Neuronal stem cell (in vitro differentiated cells): ENCODE measurements around the gene ZNF581.
A peak's percentile ranks its signal among the peaks of the same experiment; 100 is the strongest.

Experiments used
- DNase-seq: peaks from one replicate; pipeline ENCODE4 v3.0.0-alpha.2; 2013; ENCODE audit warnings: low spot score
- H2AFZ ChIP-seq: one replicate; pipeline ENCODE4 v1.6.1; 2013; ENCODE audit warnings: mild to moderate bottlenecking, low read length, inconsistent platforms
- H2AK5ac ChIP-seq: 2 replicates; pipeline ENCODE4 v1.6.1; 2013; ENCODE audit warnings: low read depth, mild to moderate bottlenecking, inconsistent platforms, low read length, moderate library complexity, mixed read lengths
- H2BK120ac ChIP-seq: 2 replicates; pipeline ENCODE4 v1.6.1; 2013; ENCODE audit warnings: low read depth, mild to moderate bottlenecking, inconsistent platforms, low read length, moderate library complexity, mixed read lengths
- H2BK12ac ChIP-seq: one replicate; pipeline ENCODE4 v1.6.1; 2013; ENCODE audit warnings: low read length, inconsistent platforms
- H2BK15ac ChIP-seq: 2 replicates; pipeline ENCODE4 v1.6.1; 2013; ENCODE audit warnings: mild to moderate bottlenecking, low read length, inconsistent platforms, mixed read lengths
- H2BK5ac ChIP-seq: one replicate; pipeline ENCODE4 v1.6.1; 2013; ENCODE audit warnings: inconsistent platforms, mild to moderate bottlenecking, low read length, moderate library complexity
- H3K14ac ChIP-seq: one replicate; pipeline ENCODE4 v1.6.1; 2013; ENCODE audit warnings: low read length, inconsistent platforms
- H3K18ac ChIP-seq: 2 replicates; pipeline ENCODE4 v1.6.1; 2013; ENCODE audit warnings: low read length, inconsistent platforms
- H3K23ac ChIP-seq: 2 replicates; pipeline ENCODE4 v1.6.1; 2013; ENCODE audit warnings: low read depth, mild to moderate bottlenecking, mixed read lengths, low read length, inconsistent platforms; ENCODE audit not compliant: poor library complexity
- H3K27ac ChIP-seq: replicated peaks from 3 replicates; pipeline ENCODE4 v1.5.1; 2013; ENCODE audit warnings: low read length, inconsistent platforms
- H3K27me3 ChIP-seq, 3 experiments: 2 replicates each; pipeline ENCODE4 v1.6.1; 2013; ENCODE audit warnings: low read length in 3 of 3, mild to moderate bottlenecking in 2 of 3, inconsistent platforms in 1 of 3, low read depth in 1 of 3, mixed read lengths in 1 of 3, moderate library complexity in 1 of 3; ENCODE audit not compliant: control insufficient read depth in 3 of 3, insufficient read depth in 3 of 3
- H3K36me3 ChIP-seq, 2 donors: replicated peaks in 1 of 2; 2 replicates each; pipeline ENCODE4 v1.6.1; 2013; ENCODE audit warnings: low read length in 2 of 2; ENCODE audit not compliant: control insufficient read depth in 2 of 2, insufficient read depth in 2 of 2
- H3K4ac ChIP-seq: 2 replicates; pipeline ENCODE4 v1.6.1; 2013; ENCODE audit warnings: inconsistent platforms, mild to moderate bottlenecking, low read length, moderate library complexity
- H3K4me1 ChIP-seq, 2 donors: 1 replicate in 1 of 2; 2 replicates in 1 of 2; pipeline ENCODE4 v1.6.1; 2013; ENCODE audit warnings: low read length in 2 of 2, low read depth in 1 of 2; ENCODE audit not compliant: control insufficient read depth in 2 of 2, insufficient read depth in 1 of 2
- H3K4me2 ChIP-seq: one replicate; pipeline ENCODE4 v1.6.1; 2013; ENCODE audit warnings: mild to moderate bottlenecking, low read length, inconsistent platforms; ENCODE audit not compliant: insufficient read depth, poor library complexity, severe bottlenecking
- H3K4me3 ChIP-seq, 2 donors: 2 replicates each; pipeline ENCODE4 v1.5.1; 2013; ENCODE audit warnings: low read length in 2 of 2, mild to moderate bottlenecking in 2 of 2, inconsistent platforms in 1 of 2, moderate library complexity in 1 of 2
- H3K79me1 ChIP-seq: one replicate; pipeline ENCODE4 v1.6.1; 2013; ENCODE audit warnings: low read depth, mild to moderate bottlenecking, inconsistent platforms, low read length, moderate library complexity
- H3K9ac ChIP-seq: one replicate; pipeline ENCODE4 v1.6.1; 2013; ENCODE audit warnings: mild to moderate bottlenecking, low read depth, low read length, inconsistent platforms; ENCODE audit not compliant: poor library complexity
- H3K9me3 ChIP-seq, 2 donors: replicated peaks in 1 of 2; 2 replicates each; pipeline versions ENCODE3 to v1.6.1; 2013; ENCODE audit warnings: low read length in 2 of 2, mild to moderate bottlenecking in 2 of 2, inconsistent platforms in 1 of 2, low read depth in 1 of 2, mixed read lengths in 1 of 2, moderate library complexity in 1 of 2; ENCODE audit not compliant: control insufficient read depth in 2 of 2, insufficient read depth in 1 of 2
- H4K8ac ChIP-seq: one replicate; pipeline ENCODE4 v1.6.1; 2013; ENCODE audit warnings: low read depth, mild to moderate bottlenecking, inconsistent platforms, low read length, moderate library complexity
- H4K91ac ChIP-seq: one replicate; pipeline ENCODE4 v1.6.1; 2013; ENCODE audit warnings: low read length, low read depth, mild to moderate bottlenecking, inconsistent platforms; ENCODE audit not compliant: poor library complexity
- WGBS, 2 donors: extraction: QIAGEN DNeasy Blood & Tissue Kit; methylation state at CpG; one replicate each; pipeline ENCODE4 v1.1.7; 2013; ENCODE audit warnings: missing lambda C conversion rate in 2 of 2, mixed read lengths in 1 of 2; ENCODE audit not compliant: insufficient read length in 2 of 2, insufficient replicate concordance in 1 of 2; ENCODE audit errors: extremely low coverage in 2 of 2; 5-methylcytosine and 5-hydroxymethylcytosine counted together

Gene ZNF581

DNA sequence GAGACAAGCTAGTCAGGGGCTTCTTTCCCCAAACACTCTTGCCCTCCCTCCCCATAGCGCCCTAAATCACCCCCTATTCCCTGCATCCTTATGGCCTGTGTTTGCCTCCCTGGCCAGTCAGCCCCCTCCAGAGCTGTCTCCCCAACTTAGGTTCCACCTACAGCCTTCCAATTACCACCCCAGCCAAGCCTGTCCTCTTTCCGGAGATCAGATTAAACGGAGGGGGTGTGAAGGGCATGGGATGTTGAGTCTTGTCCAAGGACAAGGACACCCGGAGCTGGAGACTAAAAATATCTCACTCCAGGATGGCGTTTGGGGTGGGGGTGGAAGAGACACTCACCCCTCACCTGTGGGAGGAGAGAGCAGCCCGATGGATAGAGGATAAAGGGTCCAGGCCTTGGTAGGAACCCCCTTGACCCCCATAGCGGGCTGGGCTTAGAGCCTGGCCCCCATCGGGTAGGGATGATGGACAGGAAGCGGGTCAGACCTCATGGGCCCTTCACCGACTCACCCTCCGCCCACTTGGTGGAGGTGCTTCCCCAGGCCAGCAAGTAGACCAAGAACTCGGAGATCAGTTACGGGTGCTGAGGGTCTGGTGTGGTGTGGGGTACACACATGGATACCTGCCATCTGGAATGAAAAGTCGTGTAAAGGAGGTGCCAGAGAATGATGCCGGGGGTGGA is 32.0 kb upstream of the ZNF581 start:
- no peak overlapping the region for H3K4ac ChIP-seq
- no peak overlapping the region for H3K4me2 ChIP-seq
- H3K9me3 ChIP-seq, result peaks cover 0 to 4% of the 10 kb centered on the region in 2 donors
- no peak overlapping the region for H2BK15ac ChIP-seq
- no peak overlapping the region for H2BK5ac ChIP-seq
- H3K18ac ChIP-seq, result no peak overlapping the region
- H2BK12ac ChIP-seq, result no peak overlapping the region
- H3K14ac ChIP-seq, result no peak overlapping the region
- H2AK5ac ChIP-seq, result no peak overlapping the region
- WGBS, 2 donors, result no CpG with 5 or more reads among the region's 15 CpGs
- no peak for DNase-seq
- peaks cover 3 to 4% of the 10 kb centered on the region in 2 donors for H3K4me1 ChIP-seq
- peaks cover 21 to 76% of the 10 kb centered on the region in 2 donors for H3K36me3 ChIP-seq
- no peak overlapping the region for H3K23ac ChIP-seq
- no peak overlapping the region for H4K91ac ChIP-seq
- no peak overlapping the region for H2BK120ac ChIP-seq
- no peak overlapping the region for H3K9ac ChIP-seq
- no peak overlapping the region for H4K8ac ChIP-seq
- H3K79me1 ChIP-seq, result peaks cover 18% of the 10 kb centered on the region
- no peak overlapping the region for H2AFZ ChIP-seq
- no peaks in the 10 kb centered on the region for H3K27me3 ChIP-seq
- H3K4me3 ChIP-seq, result no peak overlapping the region
- H3K27ac ChIP-seq, result no peak overlapping the region

DNA sequence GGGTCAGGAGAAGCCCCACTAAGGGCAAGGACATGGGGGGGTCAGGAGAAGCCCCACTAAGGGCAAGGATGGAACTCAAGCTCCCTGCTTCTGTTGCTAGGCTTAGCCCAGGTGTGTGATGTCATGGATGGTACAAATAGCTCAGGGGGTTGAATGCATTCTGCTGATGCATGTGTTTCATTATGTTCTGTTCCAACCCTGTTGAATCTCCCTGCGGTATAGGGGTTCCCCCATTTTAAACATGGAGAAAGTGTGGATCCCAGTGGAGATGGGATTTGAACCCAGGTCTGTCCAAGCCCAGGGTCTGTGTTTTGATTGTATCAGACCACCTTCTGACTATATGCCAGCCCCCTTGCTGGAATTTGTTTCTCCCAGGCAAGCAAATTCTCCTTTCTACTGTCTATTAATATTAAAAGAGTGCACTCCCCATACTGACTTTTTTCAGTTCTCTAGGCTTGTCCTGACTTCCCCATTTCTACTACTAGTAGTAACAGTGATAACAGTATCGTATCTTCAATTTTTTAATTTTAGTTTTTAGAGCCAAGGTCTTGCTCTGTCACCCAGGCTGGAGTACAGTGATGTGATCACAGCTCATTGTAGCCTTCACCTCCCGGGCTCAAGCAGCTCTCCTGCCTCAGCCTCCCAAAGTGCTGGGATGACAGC is 31.3 kb upstream of the ZNF581 start:
- Histone ChIP-seq H2AK5ac (no peak overlapping the region), H3K4me3 (no peak overlapping the region), H3K4me1 (no peaks in the 10 kb centered on the region), H2BK120ac (no peak overlapping the region), H3K79me1 (peaks cover 18% of the 10 kb centered on the region), H3K4me2 (no peak overlapping the region), H3K18ac (no peak overlapping the region), H2BK15ac (no peak overlapping the region), H3K14ac (no peak overlapping the region), H3K4ac (no peak overlapping the region), H2BK12ac (no peak overlapping the region), H3K27me3 (no peaks in the 10 kb centered on the region), H3K36me3 (peaks cover 26 to 75% of the 10 kb centered on the region in 2 donors), H2BK5ac (no peak overlapping the region), H4K91ac (no peak overlapping the region), H4K8ac (no peak overlapping the region), H2AFZ (no peak overlapping the region), H3K9me3 (peaks cover 0 to 4% of the 10 kb centered on the region in 2 donors), H3K23ac (no peak overlapping the region), H3K9ac (no peak overlapping the region), H3K27ac (no peak overlapping the region)
- no peak for DNase-seq
- WGBS, 2 donors, result no CpG with 5 or more reads among the region's 3 CpGs

- H2BK15ac ChIP-seq, result no peak overlapping the region
- H4K8ac ChIP-seq, result no peak overlapping the region
- H3K27me3 ChIP-seq, result no peaks in the 10 kb centered on the region
- WGBS, 2 donors, result no CpG with 5 or more reads among the region's 27 CpGs
- no peak overlapping the region for H3K9ac ChIP-seq
- H3K4ac ChIP-seq, result no peak overlapping the region
- no peak overlapping the region for H2BK12ac ChIP-seq
- H3K23ac ChIP-seq, result no peak overlapping the region
- no peaks in the 10 kb centered on the region for H3K4me1 ChIP-seq
- peaks cover 30 to 81% of the 10 kb centered on the region in 2 donors for H3K36me3 ChIP-seq
- peaks cover 15% of the 10 kb centered on the region for H3K79me1 ChIP-seq
- H2BK5ac ChIP-seq, result no peak overlapping the region
- H3K9me3 ChIP-seq, result peaks cover 0 to 4% of the 10 kb centered on the region in 2 donors
- no peak overlapping the region for H3K18ac ChIP-seq
- H3K27ac ChIP-seq, result no peak overlapping the region
- H2AFZ ChIP-seq, result no peak overlapping the region
- DNase-seq, result no peak
- no peak overlapping the region for H2AK5ac ChIP-seq
- no peak overlapping the region for H3K4me3 ChIP-seq
- no peak overlapping the region for H2BK120ac ChIP-seq
- no peak overlapping the region for H4K91ac ChIP-seq
- H3K4me2 ChIP-seq, result no peak overlapping the region
- no peak overlapping the region for H3K14ac ChIP-seq
Measured at GRCh38 chr19:55613396-55613795, 30.1 kb upstream of the ZNF581 start.

DNA sequence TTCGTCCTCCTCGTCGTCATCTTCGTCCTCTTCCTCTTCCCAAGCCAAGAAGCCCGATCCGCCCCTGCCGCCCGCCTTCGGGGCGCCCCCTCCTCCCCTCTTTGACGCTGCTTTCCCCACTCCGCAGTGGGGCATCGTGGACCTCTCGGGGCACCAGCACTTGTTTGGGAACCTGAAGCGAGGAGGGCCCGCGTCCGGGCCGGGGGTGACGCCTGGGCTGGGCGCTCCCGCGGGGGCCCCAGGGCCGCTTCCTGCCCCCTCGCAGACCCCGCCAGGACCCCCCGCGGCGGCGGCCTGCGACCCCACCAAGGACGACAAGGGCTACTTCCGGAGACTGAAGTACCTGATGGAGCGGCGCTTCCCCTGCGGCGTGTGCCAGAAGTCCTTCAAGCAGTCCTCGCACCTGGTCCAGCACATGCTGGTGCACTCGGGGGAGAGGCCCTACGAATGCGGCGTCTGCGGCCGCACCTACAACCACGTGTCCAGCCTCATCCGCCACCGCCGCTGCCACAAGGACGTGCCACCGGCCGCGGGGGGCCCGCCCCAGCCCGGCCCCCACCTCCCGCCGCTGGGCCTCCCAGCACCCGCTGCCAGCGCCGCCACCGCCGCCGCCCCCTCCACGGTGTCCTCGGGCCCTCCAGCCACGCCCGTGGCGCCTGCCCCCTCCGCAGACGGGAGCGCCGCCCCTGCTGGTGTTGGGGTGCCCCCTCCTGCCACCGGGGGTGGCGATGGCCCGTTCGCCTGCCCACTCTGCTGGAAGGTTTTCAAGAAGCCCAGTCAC is 29.3 kb upstream of the ZNF581 start:
- H2BK120ac ChIP-seq, result no peak overlapping the region
- no peak overlapping the region for H3K4me2 ChIP-seq
- no peak overlapping the region for H3K18ac ChIP-seq
- H3K4ac ChIP-seq, result no peak overlapping the region
- peaks cover 0 to 4% of the 10 kb centered on the region in 2 donors for H3K9me3 ChIP-seq
- no peak overlapping the region for H2AK5ac ChIP-seq
- no peaks in the 10 kb centered on the region for H3K27me3 ChIP-seq
- H4K8ac ChIP-seq, result no peak overlapping the region
- peaks cover 15% of the 10 kb centered on the region for H3K79me1 ChIP-seq
- H2AFZ ChIP-seq, result no peak overlapping the region
- H2BK12ac ChIP-seq, result no peak overlapping the region
- H3K4me1 ChIP-seq, result no peaks in the 10 kb centered on the region
- peak overlapping the region; percentile 50 for H2BK5ac ChIP-seq
- no peak for DNase-seq
- H3K23ac ChIP-seq, result no peak overlapping the region
- no peak overlapping the region for H4K91ac ChIP-seq
- no peak overlapping the region for H3K27ac ChIP-seq
- WGBS, 2 donors, result 100% methylated on average over 3 of the region's 75 CpGs; no CpG with 5 or more reads in 1 of the 2 donors
- no peak overlapping the region for H3K4me3 ChIP-seq
- H3K14ac ChIP-seq, result no peak overlapping the region
- no peak overlapping the region for H3K9ac ChIP-seq
- peaks cover 30 to 77% of the 10 kb centered on the region in 2 donors for H3K36me3 ChIP-seq
- no peak overlapping the region for H2BK15ac ChIP-seq
